Stimulated activated CD8-positive, alpha-beta memory T cell treated with anti-CD3 and anti-CD28 coated beads, Interleukin-7, amount 100 ng/mL, for 4 hours (primary cell): ENCODE results near the gene PHF21A.
A peak's percentile ranks its signal among the peaks of the same experiment; 100 is the strongest.

Experiments used
- DNase-seq, 2 donors: peaks; one replicate each; pipeline ENCODE4 v3.0.0-alpha.2; 2020; ENCODE audit warnings: low read depth in 2 of 2

The PHF21A gene

GRCh38 chr11:46121301-46121723, at the start of gene PHF21A:
Gene PHF21A, minus strand, starts transcription at chr11:46121454. Its CDS starts 37,235 bp downstream, at chr11:46084219.
- DNase-seq: peak; percentile 74 to 86

- DNase-seq: no peak
Measured at GRCh38 chr11:46170797-46171196, 49.5 kb upstream of the PHF21A start.

- DNase-seq: no peak
Measured at GRCh38 chr11:46162700-46163099, 41.4 kb upstream of the PHF21A start.

GRCh38 chr11:46161201-46161600, 39.9 kb upstream of the PHF21A start:
- DNase-seq: no peak

GRCh38 chr11:46160100-46160499, 38.8 kb upstream of the PHF21A start:
- DNase-seq: no peak

- no peak for DNase-seq
Measured at GRCh38 chr11:46159680-46160079, 38.4 kb upstream of the PHF21A start.

GRCh38 chr11:46149826-46150225, 28.6 kb upstream of the PHF21A start:
- no peak for DNase-seq

GRCh38 chr11:46149342-46149741, 28.1 kb upstream of the PHF21A start:
- DNase-seq: no peak

GRCh38 chr11:46144741-46145140, 23.5 kb upstream of the PHF21A start:
- DNase-seq: no peak

- DNase-seq: no peak
Measured at GRCh38 chr11:46143049-46143806, 22.0 kb upstream of the PHF21A start.

GRCh38 chr11:46142561-46142960, 21.3 kb upstream of the PHF21A start:
- DNase-seq: no peak

- no peak for DNase-seq
Measured at GRCh38 chr11:46141597-46141996, 20.3 kb upstream of the PHF21A start.

GRCh38 chr11:46134540-46134939, 13.3 kb upstream of the PHF21A start:
- no peak for DNase-seq

- no peak for DNase-seq
Measured at GRCh38 chr11:46134061-46134460, 12.8 kb upstream of the PHF21A start.

GRCh38 chr11:46133119-46133518, 11.9 kb upstream of the PHF21A start:
- DNase-seq: no peak

GRCh38 chr11:46130286-46130940, 9.2 kb upstream of the PHF21A start:
- no peak for DNase-seq

GRCh38 chr11:46129133-46129532, 7.9 kb upstream of the PHF21A start:
- no peak for DNase-seq

- peak; percentile 21 to 22 for DNase-seq
Measured at GRCh38 chr11:46127150-46127638, 5.9 kb upstream of the PHF21A start.

GRCh38 chr11:46125284-46125683, 4.0 kb upstream of the PHF21A start:
- no peak for DNase-seq

GRCh38 chr11:46122945-46123715, 1.9 kb upstream of the PHF21A start:
- no peak for DNase-seq

GRCh38 chr11:46121724-46122477, 647 bp upstream of the PHF21A start:
- peak; percentile 53 to 65 for DNase-seq
